Activated naive CD8-positive, alpha-beta T cell treated with anti-CD3 and anti-CD28 coated beads, Interleukin-2, amount 10 ng/mL, durations not matched to agents 7 days and 5 days (primary cell): ENCODE results near the gene HCFC2. TPM values are rescaled to one million over a fixed set of nuclear protein-coding genes. Genes with fewer than 3 reads are reported as not detected.

Experiments used
- ATAC-seq: fragments of 150-1000 bp; cut with Tn5 transposase; one replicate; pipeline ENCODE4 v1.10.0; 2021; ENCODE audit warnings: low read depth, moderate library complexity
- POLR2A ChIA-PET: fragments of 350-600 bp; sonication (Branson Sonifier 250); formaldehyde crosslinking; loops from one replicate; lab custom pipeline; 2021; ENCODE audit warnings: antibody characterized with exemption; lab: Charles Lee
- DNase-seq: peaks from one replicate; pipeline ENCODE4 v3.0.0; 2021
- H3K27ac Mint-ChIP-seq: one replicate; pipeline ENCODE4 v1.8.0; 2022; ENCODE audit warnings: mild to moderate bottlenecking, mixed read lengths
- H3K27me3 Mint-ChIP-seq: one replicate; pipeline ENCODE4 v1.8.0; 2022; ENCODE audit warnings: mild to moderate bottlenecking, moderate library complexity, mixed read lengths
- H3K36me3 Mint-ChIP-seq: one replicate; pipeline ENCODE4 v1.8.0; 2021; ENCODE audit warnings: mild to moderate bottlenecking, mixed read lengths
- H3K4me1 Mint-ChIP-seq: one replicate; pipeline ENCODE4 v1.8.0; 2021; ENCODE audit warnings: mixed read lengths
- H3K4me3 Mint-ChIP-seq: one replicate; pipeline ENCODE4 v1.8.0; 2022; ENCODE audit warnings: mild to moderate bottlenecking, moderate library complexity, mixed read lengths
- H3K9me3 Mint-ChIP-seq: one replicate; pipeline ENCODE4 v1.8.0; 2021; ENCODE audit warnings: mixed read lengths
- total RNA-seq, 2 experiments: library from RNA; stranded (reverse); gene quantifications; one replicate each; pipeline ENCODE4 v1.2.3, GENCODE V29; 2021

The HCFC2 gene
- total RNA-seq, 2 experiments from 2014 or later = 12.7 to 13.5 TPM

DNA sequence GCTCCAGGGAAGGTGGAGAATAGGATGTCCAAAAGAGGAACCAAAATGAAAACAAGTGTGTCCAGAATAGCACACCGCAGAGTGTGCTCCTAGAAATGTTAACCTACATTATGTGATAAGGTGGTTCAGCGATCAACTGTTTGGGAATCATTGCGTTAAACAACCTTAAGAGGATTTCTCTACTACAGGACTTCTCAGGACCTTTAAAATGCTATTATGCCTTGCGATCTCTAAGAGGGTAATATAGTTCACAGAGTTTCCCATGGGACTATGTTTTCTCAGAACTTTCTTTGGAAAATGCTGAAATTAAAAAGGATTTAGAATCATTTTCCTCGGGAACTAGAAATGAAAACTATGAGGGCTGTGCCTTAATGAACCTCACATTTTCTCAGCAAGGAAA, 16.2 kb upstream of the HCFC2 start:
- DNase-seq (no peak), ATAC-seq (no peak)
- Mint-ChIP-seq H3K27ac (no peak overlapping the region), H3K9me3 (no peaks in the 10 kb centered on the region), H3K4me1 (peaks cover 20% of the 10 kb centered on the region), H3K27me3 (peaks cover 50% of the 10 kb centered on the region), H3K4me3 (no peak overlapping the region), H3K36me3 (no peaks in the 10 kb centered on the region)
- POLR2A ChIA-PET = no interaction called here

- Mint-ChIP-seq H3K27ac (no peak overlapping the region), H3K27me3 (peaks cover 52% of the 10 kb centered on the region), H3K4me1 (peaks cover 20% of the 10 kb centered on the region), H3K36me3 (no peaks in the 10 kb centered on the region), H3K4me3 (no peak overlapping the region), H3K9me3 (no peaks in the 10 kb centered on the region)
- POLR2A ChIA-PET = no interaction called here
- DNase-seq (no peak), ATAC-seq (no peak)
Observed at GRCh38 chr12:104048811-104049210, 15.5 kb upstream of the HCFC2 start.

GRCh38 chr12:104049278-104049902, 14.9 kb upstream of the HCFC2 start:
- peaks cover 52% of the 10 kb centered on the region for H3K27me3 Mint-ChIP-seq
- POLR2A ChIA-PET = no interaction called here
- DNase-seq (no peak), ATAC-seq (no peak)
- H3K4me3 Mint-ChIP-seq = peak overlapping the region; percentile 63
- H3K27ac Mint-ChIP-seq = no peak overlapping the region
- no peaks in the 10 kb centered on the region for H3K9me3 Mint-ChIP-seq
- H3K36me3 Mint-ChIP-seq = no peaks in the 10 kb centered on the region
- H3K4me1 Mint-ChIP-seq = peaks cover 20% of the 10 kb centered on the region

GRCh38 chr12:104049903-104050356, 14.4 kb upstream of the HCFC2 start, which contains the start of gene GLT8D2:
GLT8D2 (minus strand) TSS chr12:104050187; CDS start chr12:104019648, 30,539 bp downstream.
- H3K27me3 Mint-ChIP-seq = peaks cover 52% of the 10 kb centered on the region
- H3K36me3 Mint-ChIP-seq = no peaks in the 10 kb centered on the region
- H3K27ac Mint-ChIP-seq = no peak within 1 kb of the TSS
- peak within 1 kb of the TSS; percentile 63 for H3K4me3 Mint-ChIP-seq
- no peak for DNase-seq
- no peak for ATAC-seq
- no peaks in the 10 kb centered on the region for H3K9me3 Mint-ChIP-seq
- H3K4me1 Mint-ChIP-seq = peaks cover 18% of the 10 kb centered on the region
- POLR2A ChIA-PET = no interaction called here

DNA sequence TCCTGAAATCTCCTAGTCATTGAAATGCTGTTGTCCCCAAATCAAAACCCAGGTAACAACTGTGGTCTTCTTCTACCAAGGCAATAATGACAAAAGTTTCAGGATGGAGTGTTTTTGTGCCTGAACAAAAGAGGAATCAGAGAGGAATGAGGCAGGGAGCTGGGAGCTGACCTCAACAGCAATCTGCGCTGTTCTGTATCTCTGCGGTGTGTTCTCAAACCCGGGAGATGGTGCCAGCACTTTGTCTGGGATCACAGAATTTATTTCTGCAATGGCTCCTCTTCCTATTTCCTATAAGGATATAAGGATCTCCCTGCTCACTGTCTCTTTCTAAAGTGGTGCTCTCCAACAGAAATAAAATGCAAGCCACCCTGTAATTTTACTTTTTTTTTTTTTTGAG, 13.9 kb upstream of the HCFC2 start:
- peaks cover 14% of the 10 kb centered on the region for H3K4me1 Mint-ChIP-seq
- H3K27me3 Mint-ChIP-seq = peaks cover 55% of the 10 kb centered on the region
- H3K4me3 Mint-ChIP-seq = peak overlapping the region; percentile 63
- POLR2A ChIA-PET = no interaction called here
- H3K36me3 Mint-ChIP-seq = no peaks in the 10 kb centered on the region
- DNase-seq (no peak), ATAC-seq (no peak)
- H3K9me3 Mint-ChIP-seq = no peaks in the 10 kb centered on the region
- no peak overlapping the region for H3K27ac Mint-ChIP-seq

GRCh38 chr12:104054681-104055346, 9.5 kb upstream of the HCFC2 start:
- Mint-ChIP-seq H3K9me3 (no peaks in the 10 kb centered on the region), H3K4me1 (peaks cover 8% of the 10 kb centered on the region), H3K27ac (no peak overlapping the region), H3K27me3 (peaks cover 48% of the 10 kb centered on the region), H3K4me3 (no peak overlapping the region), H3K36me3 (no peaks in the 10 kb centered on the region)
- ATAC-seq (no peak), DNase-seq (no peak)
- POLR2A ChIA-PET = no interaction called here

DNA sequence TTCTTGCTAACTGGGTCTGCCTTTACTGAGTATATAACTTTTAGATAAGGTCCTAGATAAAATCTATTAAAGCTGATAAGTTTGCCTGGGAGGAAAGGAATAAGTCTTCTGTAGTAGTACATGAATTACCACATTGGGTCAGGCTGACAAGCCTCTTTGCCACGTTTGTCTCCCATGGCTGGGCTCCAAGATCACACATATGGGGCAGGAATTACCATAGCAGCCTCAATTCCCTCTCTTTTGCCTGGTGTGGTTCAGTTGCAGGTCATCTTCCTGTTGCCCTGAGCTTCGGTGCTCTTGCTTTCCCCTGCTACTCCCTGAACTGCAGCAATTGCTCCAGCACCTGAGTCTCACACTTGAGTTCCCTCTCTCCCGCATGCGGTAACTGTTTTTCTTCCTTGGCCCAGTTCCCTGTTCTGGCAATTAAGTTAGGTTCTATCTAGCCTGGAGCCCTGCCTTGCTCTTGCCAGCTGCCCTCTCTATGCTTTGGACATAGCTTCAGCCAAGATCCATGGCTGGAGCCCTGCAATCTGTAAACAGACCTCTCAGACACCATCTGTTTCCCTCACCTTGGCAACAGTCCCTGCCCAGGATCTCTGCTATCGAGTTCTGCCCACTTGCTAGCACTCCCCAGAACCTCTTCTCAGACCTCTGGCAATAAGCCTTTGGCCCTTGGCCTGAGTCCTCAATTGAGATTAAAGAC, 8.5 kb upstream of the HCFC2 start:
- H3K27me3 Mint-ChIP-seq = peaks cover 48% of the 10 kb centered on the region
- peaks cover 8% of the 10 kb centered on the region for H3K4me1 Mint-ChIP-seq
- DNase-seq = no peak
- H3K9me3 Mint-ChIP-seq = no peaks in the 10 kb centered on the region
- H3K36me3 Mint-ChIP-seq = no peaks in the 10 kb centered on the region
- H3K4me3 Mint-ChIP-seq = no peak overlapping the region
- H3K27ac Mint-ChIP-seq = no peak overlapping the region
- POLR2A ChIA-PET = no interaction called here
- no peak for ATAC-seq

- Mint-ChIP-seq H3K27me3 (peaks cover 44% of the 10 kb centered on the region), H3K4me3 (no peak overlapping the region)
- POLR2A ChIA-PET = no interaction called here
Observed at GRCh38 chr12:104056419-104056972, 7.8 kb upstream of the HCFC2 start.

DNA sequence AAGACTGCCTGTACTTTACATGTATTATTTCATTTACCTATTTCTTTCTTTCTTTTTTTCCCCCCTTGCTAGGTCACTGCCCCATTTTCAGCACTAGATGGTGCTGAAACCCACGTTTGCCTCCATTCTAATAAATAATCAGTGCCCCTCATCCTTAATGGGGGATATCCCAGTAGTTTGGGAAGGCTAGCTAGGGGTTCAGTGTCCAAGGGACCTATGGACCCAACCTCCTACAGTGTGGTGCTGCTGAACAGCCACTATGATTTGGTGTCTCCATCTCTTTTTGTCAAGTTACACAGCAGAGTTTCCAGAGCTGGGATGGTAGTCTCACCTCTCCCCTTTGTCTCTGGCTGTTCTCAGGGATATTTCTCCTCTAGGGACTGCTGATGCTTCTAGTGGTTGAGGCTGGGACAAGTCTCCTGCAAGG, 6.5 kb upstream of the HCFC2 start:
- peaks cover 8% of the 10 kb centered on the region for H3K4me1 Mint-ChIP-seq
- no peak for ATAC-seq
- H3K27me3 Mint-ChIP-seq = peaks cover 43% of the 10 kb centered on the region
- POLR2A ChIA-PET = no interaction called here
- DNase-seq = no peak
- H3K27ac Mint-ChIP-seq = no peak overlapping the region
- H3K9me3 Mint-ChIP-seq = no peaks in the 10 kb centered on the region
- no peak overlapping the region for H3K4me3 Mint-ChIP-seq
- H3K36me3 Mint-ChIP-seq = no peaks in the 10 kb centered on the region

More at GRCh38 chr12:104056419-104056972, 7.8 kb upstream of the HCFC2 start:
- no peak for ATAC-seq
- Mint-ChIP-seq H3K36me3 (no peaks in the 10 kb centered on the region), H3K27ac (no peak overlapping the region), H3K9me3 (no peaks in the 10 kb centered on the region), H3K4me1 (peaks cover 8% of the 10 kb centered on the region)
- no peak for DNase-seq

GRCh38 chr12:104058802-104059201, 5.5 kb upstream of the HCFC2 start:
- POLR2A ChIA-PET = interaction anchor here (0.9 kb wide), 1 partner anchor 50 kb away, joined by 3 read pairs; no protein-coding TSS in a partner anchor
- H3K9me3 Mint-ChIP-seq = no peaks in the 10 kb centered on the region
- no peak overlapping the region for H3K4me3 Mint-ChIP-seq
- H3K36me3 Mint-ChIP-seq = no peaks in the 10 kb centered on the region
- H3K4me1 Mint-ChIP-seq = peaks cover 10% of the 10 kb centered on the region
- peaks cover 39% of the 10 kb centered on the region for H3K27me3 Mint-ChIP-seq
- ATAC-seq (no peak), DNase-seq (no peak)
- H3K27ac Mint-ChIP-seq = no peak overlapping the region

DNA sequence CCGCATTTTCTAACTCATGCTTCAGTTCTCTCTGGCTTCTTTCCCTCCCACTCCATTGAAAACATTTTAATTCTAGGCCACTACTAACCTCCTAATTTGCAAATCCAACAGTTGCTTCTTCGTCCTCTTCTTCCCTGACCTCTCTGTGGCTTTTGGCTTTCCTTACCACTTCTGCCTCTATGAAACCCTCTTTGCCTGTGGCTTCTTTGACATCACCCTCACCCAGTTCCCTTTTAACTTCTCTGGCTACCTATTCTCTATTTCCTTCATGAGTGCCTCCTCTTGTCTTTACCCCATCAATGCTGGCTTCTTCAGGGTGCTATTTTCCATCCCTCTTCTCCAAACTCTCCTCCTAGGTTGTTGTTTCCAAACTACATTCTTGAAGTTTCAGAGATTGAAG, 4.4 kb upstream of the HCFC2 start:
- Mint-ChIP-seq H3K4me1 (peaks cover 10% of the 10 kb centered on the region), H3K4me3 (no peak overlapping the region), H3K27me3 (peaks cover 34% of the 10 kb centered on the region), H3K36me3 (peaks cover 1% of the 10 kb centered on the region), H3K9me3 (no peaks in the 10 kb centered on the region), H3K27ac (no peak overlapping the region)
- POLR2A ChIA-PET = no interaction called here
- DNase-seq (no peak), ATAC-seq (no peak)

- H3K27me3 Mint-ChIP-seq = peaks cover 27% of the 10 kb centered on the region
- no peaks in the 10 kb centered on the region for H3K9me3 Mint-ChIP-seq
- no peak for ATAC-seq
- H3K36me3 Mint-ChIP-seq = peaks cover 2% of the 10 kb centered on the region
- no peak for DNase-seq
- H3K4me3 Mint-ChIP-seq = no peak overlapping the region
- H3K4me1 Mint-ChIP-seq = peaks cover 17% of the 10 kb centered on the region
- POLR2A ChIA-PET = interaction anchor here (0.6 kb wide), 1 partner anchor 68 kb away, joined by 4 read pairs; no protein-coding TSS in a partner anchor
- no peak overlapping the region for H3K27ac Mint-ChIP-seq
Observed at GRCh38 chr12:104060791-104061190, 3.5 kb upstream of the HCFC2 start.

- DNase-seq (no peak), ATAC-seq (peak; percentile 35)
- Mint-ChIP-seq H3K36me3 (peaks cover 4% of the 10 kb centered on the region), H3K27ac (peak overlapping the region; percentile 90), H3K4me1 (peaks cover 24% of the 10 kb centered on the region), H3K9me3 (no peaks in the 10 kb centered on the region), H3K27me3 (peaks cover 25% of the 10 kb centered on the region), H3K4me3 (peak overlapping the region; percentile 92)
- POLR2A ChIA-PET = interaction anchor here (1.0 to 2.6 kb wide), 8 partner anchors 17 to 134 kb away, joined by 3 to 19 read pairs (median 6); partner anchors contain the start of genes HSP90B1, NFYB and TDG
Observed at GRCh38 chr12:104063712-104064030, 660 bp upstream of the HCFC2 start.
